Vagina (tissue), 2 donors: ENCODE measurements around the gene PRCC. TPM values are rescaled to one million over a fixed set of nuclear protein-coding genes. Genes with fewer than 3 reads are reported as not detected.
A peak's percentile ranks its signal among the peaks of the same experiment; 100 is the strongest.

Experiments
- DNase-seq, 2 donors: peaks; one replicate each; pipeline ENCODE4 v3.0.0-alpha.2; 2017; ENCODE audit errors: extremely low spot score in 2 of 2
- H3K27ac ChIP-seq: fragments of 200-600 bp; sonication (generic); one replicate; pipeline ENCODE4 v1.5.1; 2019
- H3K27me3 ChIP-seq: fragments of 200-600 bp; sonication (generic); one replicate; pipeline ENCODE4 v1.5.1; 2019
- H3K36me3 ChIP-seq, 2 donors: fragments of 200-600 bp; sonication (generic); one replicate each; pipeline ENCODE4 v1.5.1; 2017 to 2019
- H3K4me1 ChIP-seq: fragments of 200-600 bp; sonication (generic); one replicate; pipeline ENCODE4 v1.5.1; 2019
- H3K4me3 ChIP-seq, 2 donors: fragments of 200-600 bp; sonication (generic); 1 replicate in 1 of 2; 2 replicates in 1 of 2; pipeline ENCODE4 v1.5.1; 2016 to 2019
- H3K9me3 ChIP-seq: fragments of 200-600 bp; sonication (generic); one replicate; pipeline ENCODE4 v1.5.1; 2019
- POLR2A ChIP-seq, 2 donors: fragments of 450-650 bp; IDR thresholded peaks; one replicate each; pipeline ENCODE4 v1.6.1; 2017; ENCODE audit warnings: antibody characterized with exemption in 2 of 2, mild to moderate bottlenecking in 2 of 2, moderate library complexity in 2 of 2
- POLR2AphosphoS5 ChIP-seq, 2 donors: sonication (generic); formaldehyde crosslinking; IDR thresholded peaks; one replicate each; pipeline ENCODE4 v1.9.0; 2017; ENCODE audit warnings: antibody characterized with exemption in 2 of 2, mild to moderate bottlenecking in 2 of 2, low read depth in 1 of 2; ENCODE audit not compliant: insufficient read depth in 1 of 2
- intact Hi-C: fragments of 100-400 bp; cut with DNase I; formaldehyde crosslinking; loops from one replicate; pipeline ENCODE4 v1.15.1; 2023
- total RNA-seq: library from RNA; depleted of rRNA; stranded (reverse); fragments of >200 nt; gene quantifications from one replicate; pipeline ENCODE4 v1.2.3, GENCODE V29; 2016
- TF ChIP-seq, protein P1 (sequence below), 3 experiments: fragments of 450-650 bp in 2 of 3; fragments of 200-600 bp in 1 of 3; sonication (generic) in 1 of 3; IDR thresholded peaks; one replicate each; pipeline ENCODE4 v1.5.1; 2017 to 2019; ENCODE audit warnings: antibody characterized with exemption in 3 of 3, mild to moderate bottlenecking in 2 of 3, moderate library complexity in 2 of 3

PRCC gene
- total RNA-seq, 1 donor from 2014 or later: 30.4 TPM

DNA sequence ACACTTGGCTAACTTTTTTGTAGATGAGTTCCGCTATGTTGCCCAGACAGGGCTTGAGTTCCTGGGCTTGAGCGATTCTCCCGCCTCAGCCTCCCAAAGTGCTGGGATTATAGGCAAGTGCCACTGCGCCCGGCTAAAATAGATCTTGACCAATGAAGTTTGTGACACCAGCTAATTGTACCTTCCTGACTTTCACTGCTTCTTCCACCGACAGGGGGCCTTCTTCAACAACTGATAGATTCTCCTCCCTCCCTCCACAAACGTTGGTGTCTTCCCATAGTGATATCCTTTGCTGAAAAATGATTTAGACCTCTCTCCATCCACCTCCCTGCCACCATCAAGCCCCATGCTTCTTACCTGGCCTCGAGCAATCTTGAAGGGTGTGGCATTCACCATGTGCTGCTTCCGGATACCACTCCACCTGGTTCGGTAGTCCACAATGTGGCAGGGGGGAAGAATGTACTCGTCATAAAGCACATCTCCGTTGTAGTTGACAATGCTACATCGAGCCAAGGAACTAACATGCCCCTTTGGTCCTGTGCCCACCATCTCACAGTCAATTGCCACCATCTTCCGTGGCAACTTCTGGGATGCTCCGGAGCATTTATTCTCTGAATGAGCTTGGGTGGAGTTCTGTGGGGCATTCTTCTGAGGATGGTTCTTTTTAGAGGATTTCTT lies 40.6 kb upstream of the PRCC start:
- H3K36me3 ChIP-seq: peaks cover 0 to 22% of the 10 kb centered on the region in 2 donors
- TF ChIP-seq, protein P1, sequence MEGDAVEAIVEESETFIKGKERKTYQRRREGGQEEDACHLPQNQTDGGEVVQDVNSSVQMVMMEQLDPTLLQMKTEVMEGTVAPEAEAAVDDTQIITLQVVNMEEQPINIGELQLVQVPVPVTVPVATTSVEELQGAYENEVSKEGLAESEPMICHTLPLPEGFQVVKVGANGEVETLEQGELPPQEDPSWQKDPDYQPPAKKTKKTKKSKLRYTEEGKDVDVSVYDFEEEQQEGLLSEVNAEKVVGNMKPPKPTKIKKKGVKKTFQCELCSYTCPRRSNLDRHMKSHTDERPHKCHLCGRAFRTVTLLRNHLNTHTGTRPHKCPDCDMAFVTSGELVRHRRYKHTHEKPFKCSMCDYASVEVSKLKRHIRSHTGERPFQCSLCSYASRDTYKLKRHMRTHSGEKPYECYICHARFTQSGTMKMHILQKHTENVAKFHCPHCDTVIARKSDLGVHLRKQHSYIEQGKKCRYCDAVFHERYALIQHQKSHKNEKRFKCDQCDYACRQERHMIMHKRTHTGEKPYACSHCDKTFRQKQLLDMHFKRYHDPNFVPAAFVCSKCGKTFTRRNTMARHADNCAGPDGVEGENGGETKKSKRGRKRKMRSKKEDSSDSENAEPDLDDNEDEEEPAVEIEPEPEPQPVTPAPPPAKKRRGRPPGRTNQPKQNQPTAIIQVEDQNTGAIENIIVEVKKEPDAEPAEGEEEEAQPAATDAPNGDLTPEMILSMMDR (IDR thresholded peaks at IDR 0.05): peak in 1 of 3 experiments; percentile 18
- TF ChIP-seq POLR2A (IDR thresholded peaks at IDR 0.05): no peak
- intact Hi-C loops: loop anchor here (1.0 to 2.0 kb wide), 2 partner anchors 22 to 37 kb away; partner anchors contain the start of gene CRABP2
- H3K9me3 ChIP-seq: no peaks in the 10 kb centered on the region
- H3K4me1 ChIP-seq: peaks cover 59% of the 10 kb centered on the region
- peak overlapping the region; percentile 99 for H3K27ac ChIP-seq
- no peak for DNase-seq
- peak overlapping the region; percentile 11 to 37 for H3K4me3 ChIP-seq
- no peaks in the 10 kb centered on the region for H3K27me3 ChIP-seq

DNA sequence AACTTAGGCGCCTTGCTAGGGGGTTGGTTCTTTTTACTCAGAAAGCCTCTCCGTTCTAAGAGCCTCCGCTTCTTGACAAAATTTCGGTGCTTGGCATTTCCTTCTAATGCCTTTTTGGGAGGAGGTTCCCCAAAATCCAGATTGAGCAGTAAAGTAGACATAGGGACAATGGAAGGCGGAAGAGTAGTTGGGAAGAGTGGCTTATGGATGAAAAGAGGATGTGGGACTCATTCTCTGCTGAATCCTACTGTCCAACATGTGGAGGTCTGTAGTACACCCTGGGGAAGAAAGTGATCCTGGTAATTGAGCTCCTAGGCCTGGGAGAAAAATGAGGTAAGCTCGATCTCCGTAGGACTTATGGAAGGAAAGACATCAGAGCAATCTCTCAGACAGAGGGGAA lies 39.8 kb upstream of the PRCC start:
- intact Hi-C loops: loop anchor here (2.0 kb wide), 1 partner anchor 23 kb away; the partner anchor contains the start of gene CRABP2
- no peak for DNase-seq
- Histone ChIP-seq H3K4me1 (peaks cover 59% of the 10 kb centered on the region), H3K36me3 (peaks cover 0 to 20% of the 10 kb centered on the region in 2 donors), H3K4me3 (peak overlapping the region; percentile 83 to 90), H3K9me3 (no peaks in the 10 kb centered on the region), H3K27me3 (no peaks in the 10 kb centered on the region), H3K27ac (peak overlapping the region; percentile 99)
- TF ChIP-seq, protein P1 (IDR thresholded peaks at IDR 0.05): no peak
- TF ChIP-seq POLR2A (IDR thresholded peaks at IDR 0.05): no peak
- no peak for TF ChIP-seq POLR2AphosphoS5 (IDR thresholded peaks at IDR 0.05; ENCODE audit: insufficient read depth in 1 of 2, low read depth in 1 of 2)

DNA sequence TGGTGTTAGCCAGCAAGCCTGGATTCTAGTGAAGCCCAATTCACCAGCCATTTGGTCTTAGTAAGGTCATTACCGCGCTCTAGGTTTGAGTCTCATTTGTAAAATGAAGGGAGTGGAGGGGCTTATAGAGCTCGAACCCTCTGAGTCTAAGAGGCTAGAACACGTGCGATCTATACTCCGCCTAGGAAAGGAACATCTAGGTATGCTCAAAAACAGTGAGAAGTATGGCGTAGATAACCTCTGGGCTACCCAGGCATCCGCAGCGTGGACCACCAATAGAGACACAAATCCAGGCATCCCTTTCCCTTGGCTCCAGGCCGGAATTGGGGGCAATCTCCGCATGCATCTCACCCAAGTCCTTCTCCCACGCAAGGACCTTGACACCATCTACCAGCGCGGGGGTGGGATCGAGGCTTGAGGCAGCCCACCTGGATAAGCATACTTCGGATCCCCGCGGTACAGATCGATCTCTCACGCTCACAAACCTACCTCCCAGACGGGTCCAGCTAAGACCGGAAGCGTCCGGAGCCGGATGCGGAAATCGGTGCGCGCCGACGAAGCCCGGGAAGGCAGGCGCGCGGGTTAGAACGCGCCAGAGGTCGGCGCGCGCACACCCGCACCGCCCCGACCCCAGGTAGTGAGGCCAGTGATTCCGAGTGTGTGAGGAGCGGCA lies 39.3 kb upstream of the PRCC start, which contains the start of gene METTL25B:
TSS of gene METTL25B (plus strand) at position 544 of the 673 bp plus-strand sequence. CDS start 636 bp downstream, outside the sequence.
- H3K4me3 ChIP-seq: peak within 1 kb of the TSS; percentile 83 to 90
- DNase-seq: peak in 1 of 2 donors; percentile 96
- H3K27me3 ChIP-seq: no peaks in the 10 kb centered on the region
- peaks cover 59% of the 10 kb centered on the region for H3K4me1 ChIP-seq
- intact Hi-C loops: loop anchor here (2.0 kb wide), 1 partner anchor 23 kb away; the partner anchor contains the start of gene CRABP2
- peak within 1 kb of the TSS; percentile 99 for H3K27ac ChIP-seq
- peaks cover 0 to 15% of the 10 kb centered on the region in 2 donors for H3K36me3 ChIP-seq
- TF ChIP-seq, protein P1 (IDR thresholded peaks at IDR 0.05): no peak
- TF ChIP-seq POLR2AphosphoS5 (IDR thresholded peaks at IDR 0.05; ENCODE audit: insufficient read depth in 1 of 2, low read depth in 1 of 2): no peak
- TF ChIP-seq POLR2A (IDR thresholded peaks at IDR 0.05): peak in 1 of 2 donors; percentile 2
- H3K9me3 ChIP-seq: no peaks in the 10 kb centered on the region

DNA sequence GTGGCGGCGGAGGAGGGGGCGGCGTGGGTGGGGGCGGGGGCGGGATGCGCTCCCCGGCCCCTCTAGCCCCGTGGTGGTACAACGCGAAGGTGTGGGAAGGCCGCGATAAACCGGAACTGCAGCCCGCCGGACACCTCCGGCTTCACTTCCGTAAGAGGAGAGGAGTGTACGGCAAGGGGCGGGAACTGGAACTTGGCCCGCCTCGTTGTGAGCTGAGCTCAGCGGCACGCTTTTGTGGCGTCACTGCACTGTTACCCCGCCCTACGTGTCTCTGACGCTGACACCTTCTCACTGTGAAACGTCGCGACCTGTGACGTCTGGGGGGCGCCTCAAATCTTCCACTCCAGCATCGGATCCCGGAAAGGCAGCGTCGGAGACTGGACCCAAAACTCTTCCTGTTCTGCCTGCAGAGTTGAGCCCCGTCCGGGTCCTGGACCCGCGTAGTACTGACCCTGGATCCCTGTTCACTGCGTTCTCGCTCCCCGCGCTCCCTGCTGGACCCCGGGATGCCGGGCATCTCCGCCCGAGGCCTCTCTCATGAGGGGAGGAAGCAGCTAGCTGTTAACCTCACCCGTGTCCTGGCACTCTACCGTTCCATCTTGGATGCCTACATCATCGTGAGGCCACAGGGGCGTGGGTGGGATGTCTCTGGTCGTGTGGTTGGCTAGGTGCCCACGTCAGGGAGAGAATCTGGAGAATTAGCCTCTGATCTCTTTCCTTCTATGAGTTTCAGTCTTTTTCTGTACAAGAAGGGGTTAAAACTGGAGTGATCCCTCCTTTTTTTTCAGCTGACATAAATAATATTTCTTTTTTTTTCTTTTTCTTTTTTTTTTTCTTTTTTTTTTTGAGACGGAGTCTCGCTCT lies 38.5 kb upstream of the PRCC start, which contains the start of gene ISG20L2:
TSS of gene ISG20L2 (minus strand) at position 168 of the 864 bp plus-strand sequence. CDS start 1,114 bp downstream, outside the sequence.
- peak within 1 kb of the TSS; percentile 99 for H3K27ac ChIP-seq
- DNase-seq: peak; percentile 99
- TF ChIP-seq POLR2A (IDR thresholded peaks at IDR 0.05) (peak in 1 of 2 donors; percentile 50), POLR2AphosphoS5 (IDR thresholded peaks at IDR 0.05; ENCODE audit: insufficient read depth in 1 of 2, low read depth in 1 of 2) (peak; percentile 71 to 93)
- TF ChIP-seq, protein P1 (IDR thresholded peaks at IDR 0.05): peak in 1 of 3 experiments; percentile 8
- H3K27me3 ChIP-seq: no peaks in the 10 kb centered on the region
- no peaks in the 10 kb centered on the region for H3K9me3 ChIP-seq
- H3K4me3 ChIP-seq: peak within 1 kb of the TSS; percentile 83 to 90
- peaks cover 59% of the 10 kb centered on the region for H3K4me1 ChIP-seq
- peaks cover 0 to 7% of the 10 kb centered on the region in 2 donors for H3K36me3 ChIP-seq
- intact Hi-C loops: no loop called here
